Sigmoid colon (tissue), 7 donors: ENCODE data around the gene NIPAL1. TPM values are rescaled to one million over a fixed set of nuclear protein-coding genes. Genes with fewer than 3 reads are reported as not detected.

ENCODE experiments used
- DNase-seq: peaks from one replicate; pipeline ENCODE4 v3.0.0-alpha.2; 2019
- H3K27ac ChIP-seq, 4 donors: fragments of 200-600 bp; sonication (generic); one replicate each; pipeline ENCODE4 v1.5.1; 2016 to 2019; ENCODE audit warnings: mild to moderate bottlenecking in 1 of 4
- H3K27me3 ChIP-seq, 3 donors: fragments of 200-600 bp; sonication (generic); one replicate each; pipeline ENCODE4 v1.5.1; 2019; ENCODE audit warnings: mild to moderate bottlenecking in 1 of 3
- H3K36me3 ChIP-seq, 4 donors: fragments of 200-600 bp; sonication (generic); one replicate each; pipeline ENCODE4 v1.5.1; 2016 to 2019
- H3K4me1 ChIP-seq, 4 donors: fragments of 200-600 bp; sonication (generic); one replicate each; pipeline ENCODE4 v1.5.1; 2017 to 2019
- H3K4me3 ChIP-seq, 4 donors: fragments of 200-600 bp; sonication (generic); one replicate each; pipeline ENCODE4 v1.5.1; 2017 to 2019; ENCODE audit warnings: mild to moderate bottlenecking in 2 of 4, moderate library complexity in 1 of 4
- H3K9me3 ChIP-seq, 4 donors: fragments of 200-600 bp in 3 of 4; sonication (generic) in 3 of 4; one replicate each; pipeline versions ENCODE4 v1.5.1 to v1.6.1; 2013 to 2019
- EP300 ChIP-seq, 4 donors: sonication (generic); formaldehyde crosslinking; IDR thresholded peaks; one replicate each; pipeline ENCODE4 v1.6.1; 2017; ENCODE audit warnings: antibody characterized with exemption in 4 of 4
- POLR2A ChIP-seq, 2 donors: fragments of 450-650 bp; IDR thresholded peaks; one replicate each; pipeline ENCODE4 v1.6.1; 2016; ENCODE audit warnings: antibody characterized with exemption in 2 of 2, mild to moderate bottlenecking in 2 of 2, moderate library complexity in 2 of 2
- POLR2AphosphoS5 ChIP-seq, 4 donors: sonication (generic); formaldehyde crosslinking; IDR thresholded peaks; one replicate each; pipeline ENCODE4 v1.6.1; 2017; ENCODE audit warnings: antibody characterized with exemption in 4 of 4
- WGBS, 2 donors: extraction: QIAGEN DNeasy Blood & Tissue Kit; methylation state at CpG; one replicate each; pipeline ENCODE4 v1.1.7; 2013; 5-methylcytosine and 5-hydroxymethylcytosine counted together
- intact Hi-C: fragments of 100-400 bp; cut with DNase I; formaldehyde crosslinking; loops from one replicate; pipeline ENCODE4 v1.15.1; 2023
- polyA plus RNA-seq, 3 donors: library from polyadenylated mRNA; stranded (reverse); fragments of 200-250 nt; gene quantifications; one replicate each; pipeline ENCODE4 v1.2.3, GENCODE V29; 2013
- total RNA-seq, 4 donors: library from RNA; depleted of rRNA; stranded (reverse); fragments of >200 nt; gene quantifications; one replicate each; pipeline ENCODE4 v1.1.0, GENCODE V29; 2016
- TF ChIP-seq, protein P1 (sequence below), 4 experiments: fragments of 450-650 bp in 3 of 4; fragments of 200-600 bp in 1 of 4; IDR thresholded peaks; one replicate each; pipeline ENCODE4 v1.5.1; 2016 to 2019; ENCODE audit warnings: antibody characterized with exemption in 4 of 4, mild to moderate bottlenecking in 3 of 4, moderate library complexity in 2 of 4
- donor health status: healthy with polysubstance abuse.
- donor health status: Bipolar disorder and iron deficiency.
- donor health status: healthy.

The NIPAL1 gene
- total RNA-seq = under 1 TPM in 3 of 4 donors, not detected in 1; 0.33 to 0.81 (median 0.36) TPM
- polyA plus RNA-seq = 1 to 10 TPM; 5.8 to 8.6 (median 6.6) TPM

DNA sequence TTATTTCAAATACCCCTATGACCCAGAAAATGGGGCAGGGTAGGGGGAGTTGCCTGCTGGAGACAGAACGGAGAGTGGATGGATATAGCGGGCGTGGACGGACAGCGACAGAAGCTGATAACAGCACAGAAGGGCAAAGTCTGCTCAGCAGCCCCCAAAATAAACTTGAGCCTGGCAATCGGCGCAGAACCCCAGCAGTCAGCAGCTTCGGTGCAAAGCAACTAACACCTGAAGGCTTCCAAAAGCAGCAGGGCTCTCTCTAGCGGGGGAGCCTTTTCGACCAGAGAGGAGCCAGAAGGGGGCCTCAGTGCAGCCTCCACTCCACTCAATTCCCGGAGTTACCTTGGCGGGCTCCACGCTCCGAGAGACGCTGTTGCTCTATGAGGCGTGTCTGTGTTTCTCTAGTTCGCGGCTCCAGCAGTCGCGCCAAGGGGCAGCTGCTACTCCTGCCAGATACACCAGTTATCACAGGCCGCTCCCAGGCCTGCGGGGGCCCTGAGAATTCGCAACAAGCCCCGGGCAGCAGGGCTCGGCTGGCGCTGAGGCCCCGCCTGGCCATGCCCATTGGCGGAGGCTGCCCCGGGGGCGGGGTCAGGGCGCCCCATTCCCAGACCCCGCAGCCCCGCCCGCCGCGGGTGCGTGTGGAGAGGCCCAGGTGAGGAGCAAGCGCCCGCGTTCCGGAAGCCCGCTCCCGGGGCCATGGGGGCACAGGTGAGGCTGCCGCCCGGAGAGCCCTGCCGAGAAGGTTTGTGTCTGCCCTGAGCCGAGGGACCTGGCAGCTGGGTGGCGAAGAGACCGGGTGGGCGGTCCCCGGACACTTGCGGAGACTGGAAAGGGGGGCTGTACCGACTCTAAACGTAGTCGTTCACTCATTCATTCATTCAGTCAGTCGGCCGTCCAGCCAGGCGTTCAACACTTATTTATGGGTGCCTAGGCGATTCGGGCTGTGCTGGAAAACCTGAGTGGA lies at the start of gene NIPAL1, which contains the start of gene CNGA1:
Gene NIPAL1 (plus strand): TSS at position 632 of the 967 bp plus-strand sequence. CDS start 68 bp downstream, at position 700.
Gene CNGA1 (minus strand): TSS at position 541 of the 967 bp plus-strand sequence. CDS start 63,992 bp downstream, outside the sequence.
- Histone ChIP-seq H3K27ac (no peak within 1 kb of the TSS), H3K36me3 (no peaks in the 10 kb centered on the region), H3K27me3 (peaks cover 0 to 10% (median 3%) of the 10 kb centered on the region in 3 donors), H3K4me1 (peaks cover 0 to 17% (median 13%) of the 10 kb centered on the region in 4 donors), H3K9me3 (no peaks in the 10 kb centered on the region), H3K4me3 (peak within 1 kb of the TSS; percentile 43 to 61 (median 52))
- intact Hi-C loops = loop anchor here (5.0 kb wide), 1 partner anchor 71 kb away; no protein-coding TSS in a partner anchor
- DNase-seq = peak; percentile 70
- TF ChIP-seq POLR2A (IDR thresholded peaks at IDR 0.05) (peak in 1 of 2 donors; percentile 47), POLR2AphosphoS5 (IDR thresholded peaks at IDR 0.05) (no peak)
- 1 to 3% methylated on average over 60 of the region's 60 CpGs for WGBS, 2 donors

DNA sequence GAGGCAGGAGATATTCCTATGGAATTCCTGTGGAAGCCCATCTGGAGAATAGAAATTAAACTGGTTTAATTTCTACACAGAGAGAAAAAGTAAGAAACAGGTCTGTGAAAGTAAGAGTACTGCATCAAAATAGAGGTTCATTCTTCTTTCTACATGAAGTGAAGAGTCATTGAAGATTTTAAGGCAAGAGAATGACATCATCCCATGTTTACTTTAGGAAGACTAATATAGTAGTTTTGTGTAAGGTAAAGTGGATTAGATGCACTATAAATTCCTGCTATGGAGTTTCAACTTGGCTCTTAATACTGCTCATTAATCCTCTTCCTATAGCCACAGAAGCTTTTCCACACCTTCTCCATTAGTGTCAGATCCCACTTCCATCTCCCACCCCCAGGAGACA lies 47.7 kb upstream of the NIPAL1 start:
- Histone ChIP-seq H3K36me3 (no peaks in the 10 kb centered on the region), H3K4me3 (no peak overlapping the region), H3K4me1 (no peaks in the 10 kb centered on the region), H3K27ac (no peak overlapping the region), H3K27me3 (no peaks in the 10 kb centered on the region), H3K9me3 (no peaks in the 10 kb centered on the region)
- no peak for DNase-seq
- intact Hi-C loops = no loop called here
- TF ChIP-seq POLR2A (IDR thresholded peaks at IDR 0.05) = no peak
- TF ChIP-seq, protein P1, sequence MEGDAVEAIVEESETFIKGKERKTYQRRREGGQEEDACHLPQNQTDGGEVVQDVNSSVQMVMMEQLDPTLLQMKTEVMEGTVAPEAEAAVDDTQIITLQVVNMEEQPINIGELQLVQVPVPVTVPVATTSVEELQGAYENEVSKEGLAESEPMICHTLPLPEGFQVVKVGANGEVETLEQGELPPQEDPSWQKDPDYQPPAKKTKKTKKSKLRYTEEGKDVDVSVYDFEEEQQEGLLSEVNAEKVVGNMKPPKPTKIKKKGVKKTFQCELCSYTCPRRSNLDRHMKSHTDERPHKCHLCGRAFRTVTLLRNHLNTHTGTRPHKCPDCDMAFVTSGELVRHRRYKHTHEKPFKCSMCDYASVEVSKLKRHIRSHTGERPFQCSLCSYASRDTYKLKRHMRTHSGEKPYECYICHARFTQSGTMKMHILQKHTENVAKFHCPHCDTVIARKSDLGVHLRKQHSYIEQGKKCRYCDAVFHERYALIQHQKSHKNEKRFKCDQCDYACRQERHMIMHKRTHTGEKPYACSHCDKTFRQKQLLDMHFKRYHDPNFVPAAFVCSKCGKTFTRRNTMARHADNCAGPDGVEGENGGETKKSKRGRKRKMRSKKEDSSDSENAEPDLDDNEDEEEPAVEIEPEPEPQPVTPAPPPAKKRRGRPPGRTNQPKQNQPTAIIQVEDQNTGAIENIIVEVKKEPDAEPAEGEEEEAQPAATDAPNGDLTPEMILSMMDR (IDR thresholded peaks at IDR 0.05) = no peak
- no peak for TF ChIP-seq EP300 (IDR thresholded peaks at IDR 0.05)
- TF ChIP-seq POLR2AphosphoS5 (IDR thresholded peaks at IDR 0.05) = no peak

GRCh38 chr4:47972181-47972580 lies 44.4 kb upstream of the NIPAL1 start:
- intact Hi-C loops = no loop called here
- DNase-seq = no peak
- 88 to 96% methylated on average over 1 of the region's 1 CpG for WGBS, 2 donors
- no peak overlapping the region for H3K4me3 ChIP-seq
- no peaks in the 10 kb centered on the region for H3K9me3 ChIP-seq
- no peak overlapping the region for H3K27ac ChIP-seq
- no peaks in the 10 kb centered on the region for H3K36me3 ChIP-seq
- no peaks in the 10 kb centered on the region for H3K27me3 ChIP-seq
- no peaks in the 10 kb centered on the region for H3K4me1 ChIP-seq
- TF ChIP-seq, protein P1 (IDR thresholded peaks at IDR 0.05) = no peak
- TF ChIP-seq POLR2AphosphoS5 (IDR thresholded peaks at IDR 0.05) (no peak), EP300 (IDR thresholded peaks at IDR 0.05) (no peak), POLR2A (IDR thresholded peaks at IDR 0.05) (no peak)

DNA sequence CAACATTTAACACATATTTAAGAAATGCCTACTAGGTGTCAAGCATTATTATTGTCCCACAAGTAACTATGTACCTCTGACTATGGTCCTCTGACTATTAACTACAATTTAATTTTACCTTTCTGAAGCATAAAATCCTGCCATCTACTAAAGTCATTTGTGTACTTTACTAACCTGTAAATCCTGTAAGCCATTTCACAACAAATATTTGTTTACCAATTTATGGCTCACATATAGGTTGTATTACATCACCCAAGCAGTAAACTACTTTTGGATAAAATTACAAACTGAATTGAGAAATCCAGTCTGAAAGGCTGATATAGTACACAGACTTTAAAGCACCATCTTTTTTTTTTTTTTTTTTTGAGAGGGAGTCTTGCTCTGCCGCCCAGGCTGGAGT lies 43.9 kb upstream of the NIPAL1 start:
- intact Hi-C loops = no loop called here
- WGBS, 2 donors = 95 to 96% methylated on average over 1 of the region's 1 CpG

More for the DNA sequence above, 43.9 kb upstream of the NIPAL1 start:
- H3K4me1 ChIP-seq = no peaks in the 10 kb centered on the region
- H3K36me3 ChIP-seq = no peaks in the 10 kb centered on the region
- no peak overlapping the region for H3K4me3 ChIP-seq
- no peak overlapping the region for H3K27ac ChIP-seq
- DNase-seq = no peak
- no peaks in the 10 kb centered on the region for H3K9me3 ChIP-seq
- TF ChIP-seq POLR2A (IDR thresholded peaks at IDR 0.05) = no peak
- no peak for TF ChIP-seq EP300 (IDR thresholded peaks at IDR 0.05)
- TF ChIP-seq, protein P1 (IDR thresholded peaks at IDR 0.05) = no peak
- no peak for TF ChIP-seq POLR2AphosphoS5 (IDR thresholded peaks at IDR 0.05)
- no peaks in the 10 kb centered on the region for H3K27me3 ChIP-seq
